ENCODE data around the gene VRK1. TPM values are rescaled to one million over a fixed set of nuclear protein-coding genes. Genes with fewer than 3 reads are reported as not detected.

VRK1 gene
- total and polyA plus RNA-seq, 2 of the 8 experiments (the other 6 are each of a cell fraction or from before 2014, with no cell fraction given): 24.2 to 64.8 TPM

- Histone ChIP-seq H3K9me3 (ENCODE audit: insufficient read depth in 2 of 2, low read depth in 1 of 2, low read length in 1 of 2) (no peaks in the 10 kb centered on the region), H3K14ac (ENCODE audit: insufficient read length) (no peak overlapping the region), H4K91ac (replicated peaks; ENCODE audit: insufficient read length, low read length) (no peak overlapping the region), H4K20me1 (replicated peaks in 1 of 2; ENCODE audit: control insufficient read depth in 1 of 2, insufficient read depth in 2 of 2, low read length in 2 of 2) (no peaks in the 10 kb centered on the region), H3K23ac (ENCODE audit: insufficient read length) (no peak overlapping the region), H4K5ac (ENCODE audit: insufficient read length, low read depth, low read length) (no peak overlapping the region), H3K9ac (replicated peaks in 1 of 4; ENCODE audit: extremely low read depth in 1 of 4, low read depth in 3 of 4, low read length in 3 of 4) (no peak overlapping the region), H2AFZ (ENCODE audit: low read length) (no peak overlapping the region), H2BK12ac (ENCODE audit: low read depth, low read length) (no peak overlapping the region), H3K4me2 (ENCODE audit: insufficient read depth in 1 of 2, low read depth in 2 of 2, low read length in 2 of 2) (no peak overlapping the region), H2BK15ac (ENCODE audit: low read length) (no peak overlapping the region), H3K27me3 (replicated peaks in 1 of 4; ENCODE audit: control insufficient read depth in 3 of 4, extremely low read depth in 1 of 4, insufficient read depth in 3 of 4, low read length in 3 of 4) (no peaks in the 10 kb centered on the region), H3K27ac (ENCODE audit: low read depth, low read length) (no peak overlapping the region), H2BK20ac (ENCODE audit: low read length) (no peak overlapping the region), H3K4me1 (replicated peaks in 1 of 4; ENCODE audit: control insufficient read depth in 3 of 4, insufficient read depth in 4 of 4, low read length in 3 of 4) (no peaks in the 10 kb centered on the region), H3K79me2 (ENCODE audit: control insufficient read depth in 1 of 2, insufficient read depth in 2 of 2, low read length in 2 of 2) (no peaks in the 10 kb centered on the region), H3K23me2 (ENCODE audit: low read depth, low read length) (peaks cover 3% of the 10 kb centered on the region; the same call in 1 of the 2 replicates), H4K8ac (ENCODE audit: extremely low read depth, insufficient read depth, low read length) (no peak overlapping the region), H3K56ac (replicated peaks; ENCODE audit: insufficient read length, low read depth, low read length) (no peak overlapping the region), H3K4me3 (ENCODE audit: extremely low read depth in 1 of 4, insufficient read depth in 2 of 4, low read depth in 3 of 4, low read length in 4 of 4) (no peak overlapping the region), H3K36me3 (ENCODE audit: control insufficient read depth in 2 of 4, insufficient read depth in 4 of 4, low read length in 3 of 4) (no peaks in the 10 kb centered on the region), H2AK5ac (ENCODE audit: low read depth, low read length) (no peak overlapping the region), H3K79me1 (ENCODE audit: low read depth, low read length) (no peaks in the 10 kb centered on the region), H2BK120ac (replicated peaks; ENCODE audit: low read depth, low read length) (no peak overlapping the region), H3K18ac (ENCODE audit: extremely low read depth, low read length) (no peak overlapping the region), H2BK5ac (ENCODE audit: low read depth, low read length) (no peak overlapping the region), H3K4ac (replicated peaks; ENCODE audit: insufficient read length, low read depth, low read length) (no peak overlapping the region)
- no peak for TF ChIP-seq BCL11A (IDR thresholded peaks at IDR 0.05; ENCODE audit: low read depth in 2 of 2, low read length in 2 of 2)
- no peak for TF ChIP-seq YY1 (IDR thresholded peaks at IDR 0.05; ENCODE audit: low read depth, low read length)
- TF ChIP-seq HDAC6 (IDR thresholded peaks at IDR 0.05; ENCODE audit: low read depth, low read length): no peak
- TF ChIP-seq SUZ12 (IDR thresholded peaks at IDR 0.05; ENCODE audit: low read length): no peak
- TF ChIP-seq TBP (IDR thresholded peaks at IDR 0.05; ENCODE audit: low read depth, low read length): no peak
- no peak for TF ChIP-seq CHD1 (IDR thresholded peaks at IDR 0.05; ENCODE audit: low read depth, low read length)
- no peak for TF ChIP-seq RFX5 (IDR thresholded peaks at IDR 0.05; ENCODE audit: borderline replicate concordance, low read depth, low read length)
- TF ChIP-seq SP2 (IDR thresholded peaks at IDR 0.05; ENCODE audit: low read length): no peak
- no peak for TF ChIP-seq SIRT6 (IDR thresholded peaks at IDR 0.05; ENCODE audit: low read length)
- no peak for TF ChIP-seq CEBPB (IDR thresholded peaks at IDR 0.05; ENCODE audit: low read depth, low read length)
- WGBS, 2 experiments (ENCODE audit: extremely low coverage in 1 of 2, insufficient coverage in 1 of 2, insufficient read length in 1 of 2, insufficient replicate concordance in 2 of 2, low coverage in 1 of 2, low lambda C conversion rate in 2 of 2, missing lambda C conversion rate in 1 of 2): 90% methylated on average over 5 of the region's 5 CpGs; no CpG with 5 or more reads in 1 of the 2 experiments
- ChIA-PET POLR2A (ENCODE audit: partially characterized antibody) (interaction anchor here (1.6 kb wide), 1 partner anchor 24 kb away, joined by 3 read pairs; the partner anchor contains the start of gene VRK1), CTCF (ENCODE audit: partially characterized antibody) (interaction anchor here (0.6 to 0.7 kb wide), 2 partner anchors 15 to 1767 kb away, joined by 3 read pairs; no protein-coding TSS in a partner anchor)
- FAIRE-seq: no peak
- no peak for DNase-seq (ENCODE audit: low read depth in 1 of 2, low spot score in 2 of 2)
Measured at GRCh38 chr14:96772929-96773328, 24.3 kb upstream of the VRK1 start.

All from H1 (cell line).